ENCODE results near the gene CRHR2. TPM values are rescaled to one million over a fixed set of nuclear protein-coding genes. Genes with fewer than 3 reads are reported as not detected.
A peak's percentile ranks its signal among the peaks of the same experiment; 100 is the strongest.

Gene CRHR2
- polyA plus RNA-seq, 2 of the 4 experiments (the other 2 are of a cell fraction) = not detected

DNA sequence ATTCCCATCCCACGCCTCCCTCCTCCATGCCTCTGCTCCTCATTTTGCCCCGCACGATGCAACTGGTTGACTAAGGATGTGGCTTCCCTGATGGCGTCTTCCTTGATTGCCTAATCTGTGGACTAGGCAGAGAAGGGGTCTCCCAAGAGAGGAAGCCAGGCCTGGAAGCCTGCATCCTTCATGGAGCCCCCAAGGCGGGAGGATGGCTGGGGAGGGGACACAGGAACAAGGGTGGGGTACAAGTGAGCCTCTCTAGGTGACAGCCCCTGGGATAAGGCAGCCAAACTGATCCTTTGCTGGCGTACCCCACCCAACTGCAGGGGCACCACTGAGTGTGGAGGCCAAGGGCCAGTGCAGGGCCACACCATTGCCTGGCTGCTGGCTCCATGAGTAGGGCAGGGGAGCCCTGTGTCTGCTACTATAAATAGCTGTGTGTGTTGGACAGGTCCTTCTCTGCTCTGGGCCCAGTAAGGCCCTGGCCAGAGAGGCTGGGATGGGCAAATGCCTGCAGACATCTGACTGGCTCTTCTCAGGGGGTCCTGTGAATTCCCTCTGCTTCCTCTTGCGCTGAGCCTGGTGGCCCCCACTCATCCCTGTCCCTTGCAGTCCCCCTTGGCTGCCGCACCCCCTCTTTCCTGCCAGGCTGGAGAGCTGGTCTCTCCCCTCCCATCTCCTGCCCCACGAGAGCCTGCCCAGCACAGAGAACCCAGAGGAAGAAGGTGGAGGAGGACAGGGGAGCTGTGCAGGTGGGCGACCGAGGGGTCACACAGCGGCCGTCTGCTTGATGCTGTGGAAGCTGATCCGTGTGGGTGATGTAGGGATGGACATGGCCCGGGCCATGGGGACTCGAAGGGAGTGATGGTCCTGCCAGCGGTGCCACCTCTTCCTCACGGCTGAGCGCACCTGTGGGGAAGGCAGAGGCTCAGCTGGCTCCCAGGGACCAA lies 29.3 kb downstream of the CRHR2 start:
- no peak overlapping the region for H3K4me2 ChIP-seq
- no peaks in the 10 kb centered on the region for H3K9me3 ChIP-seq
- ATAC-seq = peak in 1 of 2 experiments; percentile 18; a peak in 1 of 6 replicates
- no peak overlapping the region for H3K27ac ChIP-seq
- no peak for FAIRE-seq
- H3K4me1 ChIP-seq = no peaks in the 10 kb centered on the region
- no peak for DNase-seq (ENCODE audit: low read depth in 1 of 2, low spot score in 1 of 2)
- H3K4me3 ChIP-seq = no peak overlapping the region
- ChIA-PET CTCF (interaction anchor here (1.1 to 3.5 kb wide), 2 partner anchors 29 to 87 kb away, joined by 3 to 12 read pairs; partner anchors contain the start of gene CRHR2), POLR2A (no interaction called here)
- WGBS (ENCODE audit: missing lambda C conversion rate) = 62% methylated on average over 19 of the region's 19 CpGs
- TF ChIP-seq POLR2A (IDR thresholded peaks at IDR 0.05; ENCODE audit: low read length) = no peak
- no peak for TF ChIP-seq JUNB (IDR thresholded peaks at IDR 0.05)
- no peak for TF ChIP-seq NR3C1 (IDR thresholded peaks at IDR 0.05)
- TF ChIP-seq HOXA7 (CRISPR knock-in tag; IDR thresholded peaks at IDR 0.05) = no peak
- TF ChIP-seq NPAS2 (CRISPR knock-in tag; IDR thresholded peaks at IDR 0.05; ENCODE audit: borderline replicate concordance) = no peak
- TF ChIP-seq RFX5 (IDR thresholded peaks at IDR 0.05) = no peak
- TF ChIP-seq EP300 (IDR thresholded peaks at IDR 0.05) = no peak
- TF ChIP-seq, protein P1, sequence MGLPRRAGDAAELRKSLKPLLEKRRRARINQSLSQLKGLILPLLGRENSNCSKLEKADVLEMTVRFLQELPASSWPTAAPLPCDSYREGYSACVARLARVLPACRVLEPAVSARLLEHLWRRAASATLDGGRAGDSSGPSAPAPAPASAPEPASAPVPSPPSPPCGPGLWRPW (IDR thresholded peaks at IDR 0.05) = no peak
- TF ChIP-seq FOSL2 (IDR thresholded peaks at IDR 0.05) = no peak
- TF ChIP-seq FOSL2 (CRISPR knock-in tag; IDR thresholded peaks at IDR 0.05) = no peak
- no peak for TF ChIP-seq KDM1A (IDR thresholded peaks at IDR 0.05; ENCODE audit: low read depth)
- no peak for TF ChIP-seq RNF2 (IDR thresholded peaks at IDR 0.05; ENCODE audit: borderline replicate concordance, low read depth)
- TF ChIP-seq POLR2AphosphoS2 (conservative IDR thresholded peaks at IDR 0.05; ENCODE audit: low read length) = no peak
- no peak for TF ChIP-seq TP53 (CRISPR knock-in tag; IDR thresholded peaks at IDR 0.05)

DNA sequence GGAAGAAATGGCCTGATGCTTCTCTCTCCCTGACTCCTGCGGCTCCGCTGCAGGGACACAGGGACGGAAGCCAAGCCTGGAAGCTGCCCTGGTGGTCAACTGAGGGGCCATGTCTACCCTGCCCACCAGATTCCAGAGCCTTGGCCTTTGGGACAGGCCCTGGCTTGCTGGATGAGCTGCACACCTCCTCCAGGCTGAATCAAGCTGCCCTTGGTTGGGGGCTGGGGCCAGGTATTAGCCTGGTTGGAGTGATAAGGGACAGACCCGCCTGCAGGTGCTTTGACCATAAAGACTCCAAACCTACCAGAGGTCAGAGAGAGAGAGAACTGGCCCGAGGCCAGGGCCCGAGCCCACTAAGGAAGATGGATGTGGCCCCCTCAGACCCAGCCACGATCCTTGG lies 30.1 kb downstream of the CRHR2 start:
- ChIA-PET CTCF (interaction anchor here (3.5 kb wide), 1 partner anchor 88 kb away, joined by 12 read pairs; no protein-coding TSS in a partner anchor), POLR2A (no interaction called here)
- Histone ChIP-seq H3K4me1 (no peaks in the 10 kb centered on the region), H3K4me2 (no peak overlapping the region), H3K27ac (no peak overlapping the region), H3K4me3 (no peak overlapping the region), H3K9me3 (no peaks in the 10 kb centered on the region)
- ATAC-seq (no peak), FAIRE-seq (no peak), DNase-seq (ENCODE audit: low read depth in 1 of 2, low spot score in 1 of 2) (no peak)
- 70% methylated on average over 6 of the region's 7 CpGs for WGBS (ENCODE audit: missing lambda C conversion rate)
- no peak for TF ChIP-seq CBX8 (IDR thresholded peaks at IDR 0.05)
- TF ChIP-seq, protein P2, sequence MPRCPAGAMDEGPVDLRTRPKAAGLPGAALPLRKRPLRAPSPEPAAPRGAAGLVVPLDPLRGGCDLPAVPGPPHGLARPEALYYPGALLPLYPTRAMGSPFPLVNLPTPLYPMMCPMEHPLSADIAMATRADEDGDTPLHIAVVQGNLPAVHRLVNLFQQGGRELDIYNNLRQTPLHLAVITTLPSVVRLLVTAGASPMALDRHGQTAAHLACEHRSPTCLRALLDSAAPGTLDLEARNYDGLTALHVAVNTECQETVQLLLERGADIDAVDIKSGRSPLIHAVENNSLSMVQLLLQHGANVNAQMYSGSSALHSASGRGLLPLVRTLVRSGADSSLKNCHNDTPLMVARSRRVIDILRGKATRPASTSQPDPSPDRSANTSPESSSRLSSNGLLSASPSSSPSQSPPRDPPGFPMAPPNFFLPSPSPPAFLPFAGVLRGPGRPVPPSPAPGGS (IDR thresholded peaks at IDR 0.05) = no peak
- TF ChIP-seq SMC3 (IDR thresholded peaks at IDR 0.05) = no peak
- TF ChIP-seq ESRRA (IDR thresholded peaks at IDR 0.05; ENCODE audit: borderline replicate concordance, low read length) = no peak
- no peak for TF ChIP-seq KDM1A (IDR thresholded peaks at IDR 0.05; ENCODE audit: low read depth)
- no peak for TF ChIP-seq PHF8 (IDR thresholded peaks at IDR 0.05; ENCODE audit: borderline replicate concordance, low read depth)
- TF ChIP-seq POLR2AphosphoS2 (conservative IDR thresholded peaks at IDR 0.05; ENCODE audit: low read length) = no peak
- TF ChIP-seq RAD21 (conservative IDR thresholded peaks at IDR 0.05 in 1 of 2, IDR thresholded peaks at IDR 0.05 in 1 of 2) = no peak

DNA sequence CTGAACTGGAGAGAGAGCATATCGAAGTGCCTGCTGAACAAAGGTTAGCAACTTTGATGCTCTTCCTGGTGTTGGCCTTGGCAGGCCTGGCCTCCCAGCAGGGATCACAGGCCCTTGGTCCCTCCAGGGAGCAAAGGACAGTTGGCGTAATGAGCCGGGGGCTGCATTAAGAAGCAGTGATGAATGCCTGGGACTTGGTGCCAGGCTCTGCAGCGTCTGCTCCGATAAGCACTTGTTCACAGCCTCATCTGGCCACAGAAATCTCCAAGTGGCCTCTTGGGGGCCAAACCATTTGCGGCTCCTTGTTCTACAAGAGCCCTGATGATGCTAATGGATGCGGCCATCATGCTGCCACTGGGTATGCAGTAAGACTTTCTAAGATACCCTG lies 31.8 kb downstream of the CRHR2 start:
- Histone ChIP-seq H3K4me1 (no peaks in the 10 kb centered on the region), H3K27ac (no peak overlapping the region), H3K4me3 (no peak overlapping the region), H3K4me2 (no peak overlapping the region), H3K9me3 (no peaks in the 10 kb centered on the region)
- DNase-seq (ENCODE audit: low read depth in 1 of 2, low spot score in 1 of 2) = no peak
- ChIA-PET CTCF (interaction anchor here (1.2 kb wide), 1 partner anchor 90 kb away, joined by 4 read pairs; no protein-coding TSS in a partner anchor), POLR2A (no interaction called here)
- 90% methylated on average over 7 of the region's 7 CpGs for whole genome bisulfite sequencing (ENCODE audit: missing lambda C conversion rate)
- 0 out of 6 replicates have a peak, but pooled peaks of 1 of the 2 experiments have one; percentile 12 for ATAC-seq
- FAIRE-seq = no peak
- no peak for TF ChIP-seq RFX5 (IDR thresholded peaks at IDR 0.05)
- TF ChIP-seq RCOR1 (IDR thresholded peaks at IDR 0.05; ENCODE audit: low read depth, low read length) = no peak
- no peak for TF ChIP-seq CBX2 (IDR thresholded peaks at IDR 0.05; ENCODE audit: borderline replicate concordance, low read depth)
- TF ChIP-seq JUNB (IDR thresholded peaks at IDR 0.05) = no peak

Data from A549 (cell line).